Tongue (tissue), 2 donors: ENCODE results near the gene PACS1. TPM values are rescaled to one million over a fixed set of nuclear protein-coding genes. Genes with fewer than 3 reads are reported as not detected.
"Not testable (repeated sequence)": the region's sequence is repeated elsewhere in the genome, so short reads cannot be mapped to it uniquely, and the experiment has no call there.

Experiments
- DNase-seq: peaks from one replicate; pipeline ENCODE4 v3.0.0-alpha.2; 2015
- total RNA-seq: library from RNA; depleted of rRNA; stranded (reverse); fragments of >200 nt; gene quantifications from one replicate; pipeline ENCODE4 v1.2.3, GENCODE V29; 2014

PACS1 gene
- total RNA-seq = 27.0 TPM

DNA sequence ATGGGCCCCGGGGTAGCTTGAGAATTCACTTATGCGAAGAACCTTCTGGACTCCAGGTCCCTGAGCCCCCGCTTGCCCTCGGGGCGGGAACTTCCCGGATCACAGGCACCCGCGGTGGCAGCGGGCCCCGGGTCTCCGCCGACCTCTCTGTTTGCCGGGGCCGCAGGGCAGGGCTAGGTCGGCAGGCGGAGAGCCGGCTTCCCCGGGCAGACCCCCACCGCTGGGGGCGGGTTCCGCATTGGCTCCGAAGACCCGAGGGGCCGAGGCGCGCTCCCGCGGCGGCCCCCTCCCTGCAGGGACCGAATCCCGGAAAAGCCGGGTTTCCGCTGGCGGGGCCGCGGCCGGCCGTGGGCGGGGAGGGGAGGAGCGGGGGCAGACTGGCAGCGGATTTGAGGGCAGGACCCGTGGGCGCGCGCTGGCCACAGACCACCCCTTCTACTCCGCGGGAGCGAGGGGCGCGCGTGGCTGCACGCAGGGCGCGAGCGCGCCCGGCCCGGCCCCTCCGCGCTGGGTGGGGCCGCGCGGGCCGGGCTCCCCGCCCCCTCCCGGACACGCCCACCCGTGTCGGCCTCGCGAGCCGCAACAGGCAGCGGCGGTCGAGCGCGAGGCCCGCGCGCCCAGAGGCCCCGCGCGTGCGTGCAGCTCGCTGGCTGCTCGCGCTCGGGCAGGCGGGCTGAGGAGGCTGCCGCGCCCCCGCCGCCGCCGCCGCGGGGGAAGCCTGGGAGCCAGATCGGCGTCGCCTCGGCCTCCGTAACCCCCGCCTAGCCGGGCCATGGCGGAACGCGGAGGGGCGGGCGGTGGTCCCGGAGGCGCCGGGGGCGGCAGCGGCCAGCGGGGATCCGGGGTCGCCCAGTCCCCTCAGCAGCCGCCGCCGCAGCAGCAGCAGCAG, at the start of gene PACS1:
Gene PACS1 (plus strand): TSS at position 558 of the 889 bp plus-strand sequence. CDS start 215 bp downstream, at position 773.
- peak; percentile 86 for DNase-seq

GRCh38 chr11:66020618-66021357, 49.3 kb upstream of the PACS1 start:
- no peak for DNase-seq

- DNase-seq = peak; percentile 74
Measured at GRCh38 chr11:66022401-66023185, 47.5 kb upstream of the PACS1 start.

DNA sequence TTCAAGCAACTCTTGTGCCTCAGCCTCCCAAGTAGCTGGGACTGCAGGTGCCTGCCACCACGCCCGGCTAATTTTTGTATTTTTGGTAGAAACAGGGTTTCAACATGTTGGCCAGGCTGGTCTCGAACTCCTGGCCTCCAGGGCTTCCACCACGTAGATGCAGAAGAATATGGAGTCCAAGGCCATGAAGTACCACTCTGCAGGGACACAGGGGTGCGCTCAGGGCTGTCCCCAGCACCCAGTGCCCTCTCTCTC, 47.0 kb upstream of the PACS1 start:
- not testable (repeated sequence) for DNase-seq

DNA sequence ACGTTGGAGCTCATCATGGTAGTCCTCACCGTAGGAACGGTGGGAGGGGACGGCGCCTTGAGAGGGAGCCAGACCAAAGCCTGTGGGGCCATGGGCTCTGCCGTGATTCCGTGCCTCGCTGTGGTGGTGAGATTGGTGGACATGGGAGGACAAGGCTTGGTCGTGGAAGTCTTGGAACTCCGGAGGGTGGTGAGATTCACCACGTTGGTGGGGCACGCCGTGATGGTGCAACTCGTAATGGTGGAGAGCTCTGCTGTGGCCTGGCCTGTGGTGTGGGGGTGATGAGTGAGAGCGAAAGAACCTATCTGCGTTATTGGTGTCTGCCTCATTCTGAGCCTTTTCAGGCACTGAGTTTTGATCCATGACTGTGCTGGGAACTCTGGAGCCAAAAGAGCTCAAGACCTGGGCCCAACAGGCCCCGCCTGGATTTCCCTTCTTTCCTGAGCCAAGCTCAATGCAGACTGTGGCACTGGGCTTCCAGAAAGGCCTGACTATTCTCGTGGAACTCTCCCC, 44.0 kb upstream of the PACS1 start, which contains the start of gene CATSPER1:
Gene CATSPER1 (minus strand): TSS at position 463 of the 513 bp plus-strand sequence. CDS start 100 bp downstream, at position 363.
- DNase-seq = no peak

DNA sequence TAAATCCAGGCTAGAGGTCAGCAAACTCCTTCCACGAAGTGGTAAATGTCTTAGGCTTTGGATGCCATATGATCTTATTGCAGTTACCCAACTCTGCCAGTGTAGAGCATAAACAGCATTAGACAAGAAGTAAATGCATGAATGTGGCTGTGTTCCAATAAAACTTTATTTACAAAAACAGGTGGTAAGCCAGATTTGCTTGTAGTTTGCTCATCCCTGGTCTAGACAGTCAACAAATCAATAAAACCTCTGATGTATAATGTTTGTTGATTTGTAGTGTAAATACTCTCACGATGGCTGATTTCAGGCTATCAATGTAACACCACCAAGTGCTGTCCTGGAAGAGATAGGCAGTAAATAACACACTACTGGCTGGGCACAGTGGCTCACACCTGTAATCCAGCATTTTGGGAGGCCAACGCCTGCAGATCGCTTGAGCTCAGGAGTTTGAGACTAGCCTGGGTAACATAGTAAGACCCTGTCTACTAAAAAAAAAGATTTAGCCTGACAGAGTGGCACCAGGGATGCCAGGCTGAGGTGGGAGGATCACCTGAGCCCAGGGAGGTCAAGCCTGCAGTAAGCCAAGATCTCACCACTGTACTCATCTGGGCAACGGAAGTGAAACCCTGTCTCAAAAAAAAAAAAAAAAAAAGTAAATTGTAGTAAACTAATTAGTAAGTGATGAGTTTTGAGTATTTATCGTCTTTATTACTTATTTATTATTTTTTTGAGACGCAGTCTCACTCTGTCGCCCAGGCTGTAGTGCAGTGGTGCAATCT, 36.9 kb upstream of the PACS1 start:
- no peak for DNase-seq

- DNase-seq = no peak
Measured at GRCh38 chr11:66035653-66036333, 34.3 kb upstream of the PACS1 start.

DNA sequence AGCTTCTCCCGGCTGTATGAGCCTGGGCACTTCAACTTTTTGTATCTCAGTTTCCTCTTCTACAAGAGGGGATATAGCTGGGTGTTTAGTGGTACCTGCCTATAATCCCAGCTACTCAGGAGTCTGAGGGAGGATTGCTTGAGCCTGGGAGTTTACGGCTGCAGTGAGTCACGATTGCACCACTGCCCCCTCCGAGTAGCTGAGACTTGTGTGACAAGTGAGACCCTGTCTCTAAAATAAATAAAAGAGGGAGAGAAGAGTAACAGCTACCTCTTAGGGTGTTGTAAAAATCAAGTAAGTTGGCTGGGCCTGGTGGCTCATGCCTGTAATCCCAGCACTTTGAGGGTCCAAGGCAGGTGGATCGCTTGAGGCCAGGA, 33.8 kb upstream of the PACS1 start:
- no peak for DNase-seq

DNA sequence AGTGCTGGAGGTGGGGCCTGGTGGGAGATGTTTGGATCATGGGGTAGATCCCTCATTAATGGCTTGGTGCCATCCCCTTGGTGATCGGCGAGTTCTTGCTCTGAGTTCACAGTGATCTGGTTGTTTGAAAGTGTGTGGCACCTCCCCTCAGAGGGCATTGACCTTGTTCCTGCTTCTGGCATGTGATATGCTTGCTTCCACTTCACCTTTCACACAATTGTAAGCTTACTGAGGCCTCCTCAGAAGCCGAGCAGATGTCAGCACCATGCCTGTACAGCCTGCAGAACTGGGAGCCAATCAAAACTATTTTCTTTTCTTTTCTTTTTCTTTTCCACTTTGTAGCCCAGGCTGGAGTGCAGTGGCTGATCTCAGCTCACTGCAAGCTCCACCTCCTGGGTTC, 32.7 kb upstream of the PACS1 start:
- DNase-seq = no peak

DNA sequence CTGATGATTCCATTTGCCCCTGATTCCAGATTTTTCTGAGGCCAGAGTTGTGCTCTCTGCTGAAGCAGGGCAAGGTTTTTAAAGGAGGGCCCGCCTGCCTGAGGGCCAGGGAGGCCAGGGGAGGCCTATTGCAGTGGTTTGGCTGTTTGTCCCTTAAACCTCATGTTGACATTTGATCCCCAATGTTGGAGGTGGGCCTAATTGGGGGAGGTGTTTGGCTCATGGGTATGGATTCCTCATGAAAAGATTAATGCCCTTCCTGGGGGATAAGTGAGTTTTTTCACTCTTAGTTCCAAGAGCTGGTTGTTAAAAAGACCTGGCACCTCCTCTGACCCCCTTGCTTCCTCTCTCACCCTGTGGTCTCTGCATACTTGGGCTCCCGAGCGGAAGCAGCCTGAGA, 30.3 kb upstream of the PACS1 start:
- DNase-seq = no peak

DNA sequence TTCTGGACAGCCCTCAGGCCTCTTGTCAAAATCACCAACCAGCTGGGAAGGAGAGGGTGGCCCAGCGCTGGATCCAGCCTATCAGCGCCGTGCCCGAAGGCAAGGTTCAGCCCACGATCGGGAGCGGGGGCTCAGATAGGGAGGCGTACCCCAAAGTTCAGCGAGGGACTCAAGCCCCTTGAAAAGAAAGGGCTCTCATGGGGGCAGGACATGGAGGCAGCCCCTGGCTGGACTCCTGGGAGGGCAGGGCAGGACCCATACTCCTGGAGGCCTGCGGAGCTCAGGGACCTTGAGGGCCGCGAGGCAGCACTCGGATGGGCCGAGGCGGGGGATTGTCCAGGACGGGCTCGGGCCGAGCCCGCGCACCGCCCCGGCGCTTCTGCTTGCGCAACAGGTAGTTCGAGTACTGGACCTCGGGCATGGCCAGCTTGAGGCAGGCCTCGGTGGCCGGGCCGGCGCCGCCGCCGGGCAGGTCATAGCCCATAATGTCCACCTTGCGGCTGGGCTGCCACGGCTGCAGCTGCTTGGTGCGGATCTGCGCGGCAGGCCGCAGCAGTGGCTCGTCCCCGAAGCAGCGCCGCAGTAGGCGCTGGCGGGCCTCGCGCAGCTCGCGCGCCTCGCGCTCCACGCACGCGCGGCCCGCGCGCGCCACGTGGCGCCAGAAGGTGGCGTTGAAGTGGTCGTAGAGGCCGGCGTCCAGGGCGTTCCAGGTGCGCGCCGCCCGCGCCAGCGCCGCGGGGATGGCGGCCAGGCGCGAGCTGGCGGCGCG, 27.7 kb upstream of the PACS1 start:
- DNase-seq = no peak

GRCh38 chr11:66042996-66043906, 26.8 kb upstream of the PACS1 start:
- DNase-seq = no peak

DNA sequence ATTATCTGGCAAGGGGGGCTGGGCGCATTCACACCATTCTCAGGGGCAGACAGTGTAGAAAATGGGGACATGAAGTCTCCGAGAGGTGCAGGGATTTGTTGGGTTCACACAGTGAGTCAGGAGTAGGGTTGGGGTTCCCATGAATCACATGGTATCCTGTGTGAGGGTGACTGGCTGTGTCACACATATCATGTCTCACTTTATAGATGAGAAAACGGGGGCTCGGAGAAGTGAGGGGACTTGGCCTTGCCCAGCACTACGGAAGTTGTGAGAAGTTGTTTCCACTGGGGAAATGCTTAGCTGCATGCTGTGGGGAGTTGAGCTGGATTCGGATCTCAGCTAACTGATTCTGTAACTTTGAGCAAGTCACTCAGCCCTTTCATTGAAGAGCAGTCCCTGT, 25.3 kb upstream of the PACS1 start:
- no peak for DNase-seq

- peak; percentile 90 for DNase-seq
Measured at GRCh38 chr11:66045177-66045639, 24.9 kb upstream of the PACS1 start.

GRCh38 chr11:66046901-66047300, 23.2 kb upstream of the PACS1 start:
- no peak for DNase-seq

DNA sequence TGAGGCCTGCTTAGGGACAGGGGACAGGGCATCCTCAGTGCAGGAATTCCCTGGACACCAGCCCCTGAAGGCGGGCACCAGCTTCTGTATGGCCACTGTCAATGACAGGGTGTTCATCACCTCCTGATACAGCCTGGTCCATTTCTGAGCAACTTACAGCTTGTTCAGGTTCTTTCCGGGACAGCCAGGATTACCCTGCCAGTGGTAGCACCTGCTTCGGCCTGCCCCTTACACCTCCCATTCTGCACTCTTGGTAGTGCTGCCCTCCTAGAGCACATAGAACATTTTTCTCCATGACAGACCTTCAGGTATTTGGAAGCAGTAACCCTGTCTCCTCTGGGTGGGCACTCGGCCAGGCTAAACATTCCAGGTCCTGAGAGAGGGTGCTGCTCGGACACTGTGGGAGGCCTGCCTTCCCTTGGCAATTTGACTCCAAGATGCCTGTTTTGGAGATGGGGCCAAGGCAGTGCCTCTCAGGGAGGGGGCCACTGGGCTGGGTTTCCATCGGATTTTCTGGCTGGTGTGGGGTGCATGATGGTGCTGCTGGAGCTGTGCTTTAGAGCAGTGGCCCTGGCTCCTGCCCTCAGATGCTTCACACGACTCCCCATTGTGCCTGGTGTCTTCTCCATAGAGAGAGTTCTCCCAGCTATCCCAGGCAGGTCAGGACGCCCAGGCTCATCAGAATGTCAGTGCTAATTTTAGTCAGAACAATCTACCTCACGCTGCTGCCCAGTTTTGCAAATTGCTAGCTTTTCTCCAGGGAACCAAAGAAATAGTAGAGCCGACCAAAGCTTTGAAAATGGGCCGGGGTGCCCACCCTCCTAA, 22.3 kb upstream of the PACS1 start:
- no peak for DNase-seq

- DNase-seq = peak; percentile 25
Measured at GRCh38 chr11:66048547-66049323, 21.3 kb upstream of the PACS1 start, which contains the start of gene GAL3ST3. TSS of gene GAL3ST3 (minus strand) at chr11:66049161. CDS start at chr11:66045415, 3,746 bp downstream.
